K562 (cell line): Measurements from ENCODE around the gene HEXIM1. TPM values are rescaled to one million over a fixed set of nuclear protein-coding genes. Genes with fewer than 3 reads are reported as not detected.

ENCODE experiments used
- ATAC-seq: fragments of 200-7000 bp; cut with Tn5 transposase; 3 replicates; pipeline ENCODE4 v1.9.1; 2020; ENCODE audit warnings: moderate library complexity
- BruUV-seq: library from RNA; stranded (reverse); fragments of 400-500 nt; replicated peaks from 2 replicates; lab custom pipeline; 2021; lab: Mats Ljungman, UMichigan
- CTCF ChIA-PET: fragments of 300-600 bp; formaldehyde crosslinking; extraction: SDS; loops from one replicate; lab custom pipeline; 2021; ENCODE audit warnings: low intra/inter-chr PET ratio; lab: Yijun Ruan, JAX
- POLR2A ChIA-PET: fragments of 300-600, 350-650 bp; sonication (Branson Sonifier 250); formaldehyde crosslinking; extraction: SDS; loops from one replicate; lab custom pipeline; 2021; ENCODE audit warnings: antibody characterized with exemption, inconsistent platforms; lab: Yijun Ruan, JAX
- DNase-seq, 4 experiments: peaks; one replicate each; pipeline versions ENCODE4 v3.0.0 to v3.0.0-alpha.2; 2011 to 2018; ENCODE audit warnings: low spot score in 3 of 4, mixed read lengths in 3 of 4; ENCODE audit errors: extremely low read depth in 1 of 4
- FAIRE-seq: peaks from 2 replicates; lab custom pipeline; 2011; peaks lifted over from hg19 to GRCh38; lab: Jason Lieb, UNC
- H2AFZ ChIP-seq: 2 replicates; pipeline ENCODE4 v1.6.0; 2011; ENCODE audit warnings: low read depth, low read length, control low read depth, inconsistent platforms
- H3K27ac ChIP-seq: fragments of 200-600 bp; 3 replicates; pipeline ENCODE4 v1.8.0; 2011; ENCODE audit warnings: low read depth, mild to moderate bottlenecking, control low read depth, inconsistent platforms, low read length, moderate library complexity, mixed read lengths; ENCODE audit errors: extremely low read depth
- H3K27me3 ChIP-seq, 2 experiments: fragments of 300-600 bp in 1 of 2; 2 replicates in 1 of 2; 3 replicates in 1 of 2; pipeline versions ENCODE4 v1.6.0 to v1.8.0; 2011; ENCODE audit warnings: inconsistent platforms in 2 of 2, low read length in 2 of 2, mild to moderate bottlenecking in 1 of 2, mixed read lengths in 1 of 2, moderate library complexity in 1 of 2; ENCODE audit not compliant: control insufficient read depth in 2 of 2, insufficient read depth in 2 of 2
- H3K36me3 ChIP-seq: fragments of 300-600 bp; 3 replicates; pipeline ENCODE4 v1.8.0; 2011; ENCODE audit warnings: mild to moderate bottlenecking, low read length, inconsistent platforms; ENCODE audit not compliant: control insufficient read depth, insufficient read depth
- H3K4me1 ChIP-seq, 2 experiments: fragments of 200-600 bp in 1 of 2; replicated peaks in 1 of 2; 2 replicates in 1 of 2; 3 replicates in 1 of 2; pipeline versions ENCODE4 v1.5.1 to v1.8.0; 2011; ENCODE audit warnings: inconsistent platforms in 2 of 2, low read length in 2 of 2, mild to moderate bottlenecking in 1 of 2, mixed read lengths in 1 of 2, moderate library complexity in 1 of 2; ENCODE audit not compliant: control insufficient read depth in 2 of 2, insufficient read depth in 2 of 2
- H3K4me2 ChIP-seq: 2 replicates; pipeline ENCODE4 v1.6.1; 2011; ENCODE audit warnings: low read length, control low read depth, inconsistent platforms, mixed read lengths; ENCODE audit not compliant: insufficient read depth
- H3K4me3 ChIP-seq: fragments of 200-600 bp; sonication (generic), shearing (Covaris generic); 2 replicates; pipeline ENCODE4 v1.5.1; 2016; ENCODE audit warnings: control low read depth, inconsistent platforms
- H3K79me2 ChIP-seq: fragments of 200-600 bp; 3 replicates; pipeline ENCODE4 v1.8.0; 2011; ENCODE audit warnings: low read length, inconsistent platforms; ENCODE audit not compliant: control insufficient read depth, insufficient read depth
- H3K9ac ChIP-seq, 2 experiments: 2 replicates each; pipeline versions ENCODE4 v1.6.0 to v1.6.1; 2011; ENCODE audit warnings: low read depth in 2 of 2, low read length in 2 of 2, control low read depth in 1 of 2, inconsistent platforms in 1 of 2, mild to moderate bottlenecking in 1 of 2, mixed read lengths in 1 of 2; ENCODE audit not compliant: insufficient read depth in 1 of 2
- H3K9me1 ChIP-seq: one replicate; pipeline ENCODE4 v1.6.0; 2011; ENCODE audit warnings: inconsistent platforms, mild to moderate bottlenecking, low read length, moderate library complexity; ENCODE audit not compliant: control insufficient read depth, insufficient read depth
- H3K9me3 ChIP-seq: replicated peaks from 2 replicates; pipeline ENCODE4 v1.5.1; 2011; ENCODE audit warnings: low read depth, low read length, inconsistent platforms; ENCODE audit not compliant: control insufficient read depth, insufficient read depth
- H4K20me1 ChIP-seq: replicated peaks from 2 replicates; pipeline ENCODE4 v1.6.1; 2011; ENCODE audit warnings: low read length, inconsistent platforms, mixed read lengths; ENCODE audit not compliant: control insufficient read depth, insufficient read depth
- ADNP ChIP-seq: fragments of 200-800 bp; sonication (Bioruptor generic); IDR thresholded peaks from 2 replicates; pipeline ENCODE4 v1.6.1; 2016; ENCODE audit warnings: missing genetic modification characterization, missing compliant biosample characterization
- BRCA1 ChIP-seq, 2 experiments: fragments of 450-650 bp in 1 of 2; sonication (generic) in 1 of 2; formaldehyde crosslinking in 1 of 2; IDR thresholded peaks; 2 replicates each; pipeline versions ENCODE4 v1.5.0 to v1.6.1; 2017 to 2020; ENCODE audit warnings: mild to moderate bottlenecking in 1 of 2, missing genetic modification reagents in 1 of 2
- CBFA2T3 ChIP-seq: fragments of 450-650 bp; IDR thresholded peaks from 2 replicates; pipeline ENCODE4 v1.6.1; 2017
- GABPB2 ChIP-seq: fragments of 250-450 bp; sonication (Bioruptor Pico); conservative IDR thresholded peaks from 2 replicates; pipeline ENCODE4 v1.5.1; 2021; ENCODE audit warnings: mild to moderate bottlenecking
- HDAC3 ChIP-seq: fragments of 450-650 bp; IDR thresholded peaks from 2 replicates; pipeline ENCODE4 v1.6.1; 2018; ENCODE audit warnings: borderline replicate concordance, mild to moderate bottlenecking, moderate library complexity; ENCODE audit not compliant: partially characterized antibody
- KAT7 ChIP-seq: sonication (generic); formaldehyde crosslinking; IDR thresholded peaks from 2 replicates; pipeline ENCODE4 v1.8.0; 2022; ENCODE audit warnings: missing genetic modification reagents, mild to moderate bottlenecking, borderline replicate concordance
- LARP7 ChIP-seq: fragments of 450-650 bp; IDR thresholded peaks from 2 replicates; pipeline ENCODE4 v1.6.1; 2016
- NFIC ChIP-seq: fragments of 450-650 bp; IDR thresholded peaks from 2 replicates; pipeline ENCODE4 v1.6.1; 2017; ENCODE audit warnings: mild to moderate bottlenecking, inconsistent platforms
- POLR2A ChIP-seq: fragments of 450-650 bp; conservative IDR thresholded peaks from 2 replicates; pipeline ENCODE4 v1.6.1; 2016
- SAFB2 ChIP-seq: fragments of 200-400 bp; formaldehyde crosslinking; IDR thresholded peaks from 2 replicates; pipeline ENCODE4 v1.6.1; 2018; ENCODE audit warnings: borderline replicate concordance, low read length, low read depth, moderate library complexity; ENCODE audit not compliant: severe bottlenecking
- SMARCB1 ChIP-seq: IDR thresholded peaks from 2 replicates; pipeline ENCODE4 v1.6.1; 2011; ENCODE audit warnings: improper control_type of control experiment, low read depth; ENCODE audit not compliant: insufficient read length
- ZNF140 ChIP-seq: fragments of 250-450 bp; sonication (Bioruptor Pico); IDR thresholded peaks from 2 replicates; pipeline ENCODE4 v1.8.0; 2021; ENCODE audit warnings: moderate library complexity, mild to moderate bottlenecking, inconsistent platforms
- ZNF282 ChIP-seq: sonication (generic); formaldehyde crosslinking; IDR thresholded peaks from 2 replicates; pipeline ENCODE4 v1.8.1; 2023; ENCODE audit warnings: missing genetic modification reagents
- ZNF384 ChIP-seq: IDR thresholded peaks from 2 replicates; pipeline ENCODE4 v1.6.1; 2012; ENCODE audit warnings: low read depth, low read length, improper control_type of control experiment
- ZSCAN29 ChIP-seq: fragments of 450-650 bp; IDR thresholded peaks from 2 replicates; pipeline ENCODE4 v1.6.1; 2017
- WGBS: fragments of 100-300 bp; shearing (Covaris generic); methylation state at CpG from one replicate; pipeline ENCODE4 v1.1.6; 2016; ENCODE audit warnings: low coverage, mixed read lengths; ENCODE audit not compliant: insufficient coverage; ENCODE audit errors: missing lambda C conversion rate; 5-methylcytosine and 5-hydroxymethylcytosine counted together
- in situ Hi-C: fragments of 300-500 bp; cut with MboI; formaldehyde crosslinking; loops from 4 replicates; pipeline ENCODE4 v1.15.0; 2018; ENCODE audit warnings: inconsistent platforms, mixed read lengths
- intact Hi-C: fragments of 100-400 bp; cut with micrococcal nuclease; formaldehyde crosslinking; loops from 2 replicates; pipeline ENCODE4 v1.14.2; 2022
- polyA plus RNA-seq, 8 experiments: library from polyadenylated mRNA; depleted of rRNA in 4 of 8; stranded (reverse) in 5 of 8; unstranded in 3 of 8; fragments of >200 nt; fragmentation: Nextera tagmentation in 2 of 8; fragmentation: Illumina TruSeq in 1 of 8; extraction: Ambion mirVana in 2 of 8; extraction: Trizol in 1 of 8; gene quantifications; 2 replicates each; pipeline versions ENCODE4 v1.2.1 to v1.2.3, GENCODE V29; 2011 to 2014; ENCODE audit warnings: inconsistent platforms in 1 of 8, missing spikeins in 1 of 8
- total RNA-seq, 7 experiments: library from RNA; depleted of rRNA in 6 of 7; stranded (reverse); fragments of >200 nt in 6 of 7; fragmentation: Illumina TruSeq in 2 of 7; extraction: Trizol in 2 of 7; gene quantifications; 2 replicates each; pipeline versions ENCODE4 v1.2.1 to v1.2.3, GENCODE V29; 2011 to 2021; ENCODE audit warnings: low replicate concordance in 1 of 7
- TF ChIP-seq, protein P1 (sequence below): fragments of 450-650 bp; IDR thresholded peaks from 2 replicates; pipeline ENCODE4 v1.6.1; 2016; ENCODE audit warnings: missing biosample characterization, missing genetic modification characterization
- TF ChIP-seq, protein P2 (sequence below): conservative IDR thresholded peaks from 2 replicates; pipeline ENCODE4 v1.6.1; 2011; ENCODE audit warnings: low read depth, mild to moderate bottlenecking, low read length; ENCODE audit not compliant: control insufficient read depth
- TF ChIP-seq, protein P3 (sequence below): fragments of 450-650 bp; formaldehyde crosslinking; IDR thresholded peaks from 2 replicates; pipeline ENCODE4 v1.4.0; 2020; ENCODE audit warnings: mild to moderate bottlenecking

HEXIM1 gene
- total and polyA plus RNA-seq, 9 of the 15 experiments (the other 6 are each of a cell fraction or from before 2014, with no cell fraction given) = 1.4 to 28.3 (median 9.1) TPM

DNA sequence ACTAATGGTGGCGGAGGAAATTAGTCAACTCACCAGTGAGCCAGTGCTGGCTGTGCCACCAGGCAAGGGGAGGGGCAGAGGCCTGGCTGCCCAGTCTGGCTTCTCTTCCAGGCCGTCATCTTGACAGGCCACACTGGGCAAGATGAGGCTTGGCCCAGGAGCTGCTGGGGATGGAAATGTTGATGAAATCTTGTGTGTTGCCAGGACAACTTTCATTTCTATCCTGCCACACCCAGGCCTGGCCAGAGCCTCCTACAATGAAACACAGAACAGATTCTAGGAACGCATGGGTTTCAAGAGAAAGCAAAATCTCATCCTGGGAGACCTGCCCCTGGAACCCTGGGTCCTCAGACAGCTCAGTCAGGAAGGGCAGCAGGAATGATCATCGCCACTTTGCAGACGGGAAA lies 22.7 kb downstream of the HEXIM1 start (continued):
- TF ChIP-seq, protein P1, sequence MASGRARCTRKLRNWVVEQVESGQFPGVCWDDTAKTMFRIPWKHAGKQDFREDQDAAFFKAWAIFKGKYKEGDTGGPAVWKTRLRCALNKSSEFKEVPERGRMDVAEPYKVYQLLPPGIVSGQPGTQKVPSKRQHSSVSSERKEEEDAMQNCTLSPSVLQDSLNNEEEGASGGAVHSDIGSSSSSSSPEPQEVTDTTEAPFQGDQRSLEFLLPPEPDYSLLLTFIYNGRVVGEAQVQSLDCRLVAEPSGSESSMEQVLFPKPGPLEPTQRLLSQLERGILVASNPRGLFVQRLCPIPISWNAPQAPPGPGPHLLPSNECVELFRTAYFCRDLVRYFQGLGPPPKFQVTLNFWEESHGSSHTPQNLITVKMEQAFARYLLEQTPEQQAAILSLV = no peak
- TF ChIP-seq, protein P2, sequence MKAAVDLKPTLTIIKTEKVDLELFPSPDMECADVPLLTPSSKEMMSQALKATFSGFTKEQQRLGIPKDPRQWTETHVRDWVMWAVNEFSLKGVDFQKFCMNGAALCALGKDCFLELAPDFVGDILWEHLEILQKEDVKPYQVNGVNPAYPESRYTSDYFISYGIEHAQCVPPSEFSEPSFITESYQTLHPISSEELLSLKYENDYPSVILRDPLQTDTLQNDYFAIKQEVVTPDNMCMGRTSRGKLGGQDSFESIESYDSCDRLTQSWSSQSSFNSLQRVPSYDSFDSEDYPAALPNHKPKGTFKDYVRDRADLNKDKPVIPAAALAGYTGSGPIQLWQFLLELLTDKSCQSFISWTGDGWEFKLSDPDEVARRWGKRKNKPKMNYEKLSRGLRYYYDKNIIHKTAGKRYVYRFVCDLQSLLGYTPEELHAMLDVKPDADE = no peak
- no peak for TF ChIP-seq SMARCB1
- no peak for TF ChIP-seq SAFB2
- TF ChIP-seq KAT7 (CRISPR knock-in tag) = no peak

DNA sequence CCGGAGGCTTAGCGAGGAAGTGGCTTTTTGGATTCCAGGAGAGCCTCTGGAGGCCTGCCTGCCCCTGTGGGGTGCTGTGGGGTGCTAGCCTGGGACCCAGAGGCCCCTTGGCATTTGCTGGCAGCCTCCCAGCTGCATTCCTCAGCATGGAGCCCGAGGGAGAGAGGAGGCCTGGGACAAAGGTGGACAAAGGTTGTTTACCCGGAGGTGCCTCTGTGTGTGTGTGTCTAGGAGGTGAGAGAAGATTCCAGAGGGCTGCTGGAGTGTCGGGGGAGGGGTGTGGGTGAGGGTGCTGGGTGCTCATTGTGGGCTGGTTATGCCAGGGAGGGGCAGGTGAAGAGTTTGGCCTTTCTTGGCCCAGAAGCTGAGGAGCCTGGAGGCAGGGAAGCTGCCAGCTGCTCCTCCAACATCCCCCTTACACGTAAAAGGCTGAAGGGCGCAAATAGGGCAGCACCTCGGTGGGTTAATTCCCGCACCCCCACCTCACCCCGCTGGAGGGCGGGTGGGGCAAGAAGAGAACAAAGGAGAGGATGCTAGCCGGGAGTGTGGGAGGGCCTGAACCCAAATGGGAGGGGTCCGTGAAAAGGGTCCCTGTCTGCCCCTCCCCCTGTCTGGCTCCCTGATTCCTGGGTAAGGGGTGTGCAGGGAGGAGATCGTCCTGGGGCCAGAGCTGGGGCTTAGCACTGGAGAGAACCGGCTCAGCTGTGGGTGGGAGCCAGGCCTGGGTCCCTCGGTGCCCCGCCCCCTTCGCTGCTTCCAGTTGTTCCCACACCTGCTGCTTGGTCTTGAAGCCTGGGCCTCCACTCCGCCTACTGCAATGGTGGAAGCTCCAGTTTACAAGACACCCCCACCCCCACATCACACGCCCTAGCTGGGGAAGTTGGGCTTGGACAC lies 23.3 kb downstream of the HEXIM1 start:
- no peak for FAIRE-seq
- intact Hi-C loops (no loop called here), in situ Hi-C loops (no loop called here)
- WGBS = 40% methylated on average over 18 of the region's 20 CpGs
- Histone ChIP-seq H3K4me3 (no peak overlapping the region), H3K9me1 (no peaks in the 10 kb centered on the region), H3K4me2 (no peak overlapping the region), H2AFZ (peak overlapping the region; percentile 3; the same call in 1 of the 2 replicates), H3K9me3 (no peaks in the 10 kb centered on the region), H4K20me1 (no peaks in the 10 kb centered on the region), H3K36me3 (no peaks in the 10 kb centered on the region), H3K27ac (no peak overlapping the region), H3K9ac (peak overlapping the region in 1 of 2 experiments; percentile 70; a peak in 2 of 4 replicates), H3K27me3 (no peaks in the 10 kb centered on the region), H3K79me2 (no peaks in the 10 kb centered on the region), H3K4me1 (peaks cover 2 to 38% of the 10 kb centered on the region in 2 experiments; a peak in 3 of 5 replicates)
- peak in 2 of 4 experiments; percentile 40 to 48 for DNase-seq
- ChIA-PET CTCF (no interaction called here), POLR2A (interaction anchor here (0.9 to 7.9 kb wide), 3 partner anchors 10 to 148 kb away, joined by 3 to 73 read pairs (median 14); partner anchors contain the start of genes HEXIM1 and HEXIM2)
- BruUV-seq = no TSS peak
- peak; percentile 48 for ATAC-seq
- TF ChIP-seq GABPB2 (CRISPR knock-in tag) (no peak), POLR2A (no peak), ADNP (tag) (no peak), ZNF282 (CRISPR knock-in tag) (no peak), ZNF384 (no peak), LARP7 (no peak), ZSCAN29 (no peak), CBFA2T3 (no peak), HDAC3 (no peak), NFIC (0 out of 2 replicates have a peak, but pooled peaks have one; percentile 5), ZNF140 (CRISPR knock-in tag) (no peak), BRCA1 (IDR thresholded peaks at IDR 0.05) (no peak), BRCA1 (CRISPR knock-in tag; IDR thresholded peaks at IDR 0.05) (0 out of 2 replicates have a peak, but pooled peaks have one; percentile 30)
- TF ChIP-seq, protein P3, sequence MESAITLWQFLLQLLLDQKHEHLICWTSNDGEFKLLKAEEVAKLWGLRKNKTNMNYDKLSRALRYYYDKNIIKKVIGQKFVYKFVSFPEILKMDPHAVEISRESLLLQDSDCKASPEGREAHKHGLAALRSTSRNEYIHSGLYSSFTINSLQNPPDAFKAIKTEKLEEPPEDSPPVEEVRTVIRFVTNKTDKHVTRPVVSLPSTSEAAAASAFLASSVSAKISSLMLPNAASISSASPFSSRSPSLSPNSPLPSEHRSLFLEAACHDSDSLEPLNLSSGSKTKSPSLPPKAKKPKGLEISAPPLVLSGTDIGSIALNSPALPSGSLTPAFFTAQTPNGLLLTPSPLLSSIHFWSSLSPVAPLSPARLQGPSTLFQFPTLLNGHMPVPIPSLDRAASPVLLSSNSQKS (CRISPR knock-in tag) = no peak
